SK-N-SH treated with all-trans-retinoic acid at 6 μM for 48 hours (cell line): ENCODE data around the gene NCOA4.

Source experiments
- ARNTL ChIP-seq: fragments of 450-650 bp; formaldehyde crosslinking; IDR thresholded peaks from 2 replicates; pipeline ENCODE4 v1.5.0; 2020; ENCODE audit warnings: low read depth, mild to moderate bottlenecking, moderate library complexity, borderline replicate concordance
- CREB5 ChIP-seq: fragments of 250-450 bp; sonication (Bioruptor Pico); IDR thresholded peaks from 2 replicates; pipeline ENCODE4 v1.5.1; 2020; ENCODE audit warnings: low read depth, mild to moderate bottlenecking, moderate library complexity
- CSDC2 ChIP-seq: fragments of 250-450 bp; sonication (Bioruptor Pico); IDR thresholded peaks from 2 replicates; pipeline ENCODE4 v1.5.0; 2020; ENCODE audit warnings: mild to moderate bottlenecking, moderate library complexity
- ISL1 ChIP-seq: fragments of 250-450 bp; sonication (Bioruptor Pico); IDR thresholded peaks from 2 replicates; pipeline ENCODE4 v2.1.2; 2022; ENCODE audit warnings: mild to moderate bottlenecking, moderate library complexity
- PATZ1 ChIP-seq: fragments of 250-450 bp; sonication (Bioruptor Pico); IDR thresholded peaks from 2 replicates; pipeline ENCODE4 v1.8.0; 2020; ENCODE audit warnings: mild to moderate bottlenecking, moderate library complexity, borderline replicate concordance
- PPARA ChIP-seq: fragments of 250-450 bp; sonication (Bioruptor Pico); IDR thresholded peaks from 2 replicates; pipeline ENCODE4 v1.5.0; 2020; ENCODE audit warnings: mild to moderate bottlenecking, borderline replicate concordance
- RARB ChIP-seq: fragments of 250-450 bp; sonication (Bioruptor Pico); IDR thresholded peaks from 2 replicates; pipeline ENCODE4 v1.8.0; 2021; ENCODE audit warnings: mild to moderate bottlenecking, moderate library complexity
- SNAI2 ChIP-seq: fragments of 250-450 bp; sonication (Bioruptor Pico); IDR thresholded peaks from 2 replicates; pipeline ENCODE4 v1.5.0; 2020; ENCODE audit warnings: mild to moderate bottlenecking, moderate library complexity
- TSHZ2 ChIP-seq: fragments of 250-450 bp; sonication (Bioruptor Pico); IDR thresholded peaks from 2 replicates; pipeline ENCODE4 v1.5.0; 2020; ENCODE audit warnings: mild to moderate bottlenecking, moderate library complexity
- ZC3H10 ChIP-seq: fragments of 250-450 bp; sonication (Bioruptor Pico); IDR thresholded peaks from 2 replicates; pipeline ENCODE4 v1.5.1; 2021; ENCODE audit warnings: mild to moderate bottlenecking, moderate library complexity
- ZFP3 ChIP-seq: fragments of 250-450 bp; sonication (Bioruptor Pico); IDR thresholded peaks from 2 replicates; pipeline ENCODE4 v1.5.0; 2020; ENCODE audit warnings: mild to moderate bottlenecking, moderate library complexity
- ZFP30 ChIP-seq: fragments of 450-650 bp; formaldehyde crosslinking; IDR thresholded peaks from 2 replicates; pipeline ENCODE4 v1.5.0; 2022; ENCODE audit warnings: mild to moderate bottlenecking, moderate library complexity
- ZNF565 ChIP-seq: fragments of 450-650 bp; formaldehyde crosslinking; conservative IDR thresholded peaks from 2 replicates; pipeline ENCODE4 v1.5.0; 2020; ENCODE audit warnings: low read depth, mild to moderate bottlenecking, moderate library complexity
- ZNF8 ChIP-seq: fragments of 450-650 bp; formaldehyde crosslinking; IDR thresholded peaks from 2 replicates; pipeline ENCODE4 v1.5.0; 2020; ENCODE audit warnings: mild to moderate bottlenecking, moderate library complexity

- no peak for TF ChIP-seq SNAI2 (CRISPR knock-in tag)
- TF ChIP-seq ZNF565 (CRISPR knock-in tag): no peak
- TF ChIP-seq RARB: no peak
- no peak for TF ChIP-seq ZFP3 (CRISPR knock-in tag)
- TF ChIP-seq ZC3H10: no peak
- no peak for TF ChIP-seq PPARA
- TF ChIP-seq TSHZ2: no peak
- TF ChIP-seq ZNF8 (CRISPR knock-in tag): no peak
- TF ChIP-seq CSDC2 (CRISPR knock-in tag): no peak
- no peak for TF ChIP-seq CREB5 (CRISPR knock-in tag)
- no peak for TF ChIP-seq PATZ1
- no peak for TF ChIP-seq ISL1 (CRISPR knock-in tag)
- TF ChIP-seq ARNTL (CRISPR knock-in tag): no peak
- no peak for TF ChIP-seq ZFP30 (CRISPR knock-in tag)
Observed at GRCh38 chr10:46031648-46032532, 1.5 kb upstream of the NCOA4 start.
